HS-27A (cell line): ENCODE measurements around the gene ACVR1.
"Not testable (repeated sequence)": the region's sequence is repeated elsewhere in the genome, so short reads cannot be mapped to it uniquely, and the experiment has no call there.

Source experiments
- DNase-seq: peaks from one replicate; pipeline ENCODE4 v3.0.0-alpha.2; 2012; ENCODE audit warnings: low read depth, missing footprints

The ACVR1 gene

DNA sequence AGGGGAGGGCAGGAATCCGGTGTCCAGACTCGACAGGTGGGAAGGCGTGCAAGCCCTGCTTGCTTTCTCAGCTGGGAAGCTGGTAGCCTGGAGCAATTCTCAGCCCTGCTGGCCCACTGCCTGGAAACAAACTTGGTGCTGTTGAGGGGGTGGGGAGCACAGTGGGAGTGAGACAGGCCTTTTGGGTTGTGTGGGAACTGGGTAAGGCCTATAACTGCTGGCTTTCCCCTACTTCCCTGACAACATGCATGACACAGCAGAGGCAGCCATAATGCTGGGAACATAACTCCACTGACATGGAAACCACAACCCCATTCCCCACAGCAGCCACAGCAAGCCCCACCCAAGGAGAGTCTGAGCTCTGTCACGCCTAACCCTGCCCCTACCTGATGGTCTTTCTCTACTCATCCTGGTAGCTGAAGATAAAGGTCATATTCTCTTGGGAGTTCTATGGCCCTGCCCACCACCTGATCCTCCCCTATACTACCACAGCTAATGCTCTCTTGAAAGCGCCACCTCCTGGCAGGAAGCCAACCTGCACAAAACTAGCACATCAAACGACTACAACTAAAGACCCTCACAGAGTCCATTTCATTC, 124.6 kb downstream of the ACVR1 start:
- DNase-seq = no peak

DNA sequence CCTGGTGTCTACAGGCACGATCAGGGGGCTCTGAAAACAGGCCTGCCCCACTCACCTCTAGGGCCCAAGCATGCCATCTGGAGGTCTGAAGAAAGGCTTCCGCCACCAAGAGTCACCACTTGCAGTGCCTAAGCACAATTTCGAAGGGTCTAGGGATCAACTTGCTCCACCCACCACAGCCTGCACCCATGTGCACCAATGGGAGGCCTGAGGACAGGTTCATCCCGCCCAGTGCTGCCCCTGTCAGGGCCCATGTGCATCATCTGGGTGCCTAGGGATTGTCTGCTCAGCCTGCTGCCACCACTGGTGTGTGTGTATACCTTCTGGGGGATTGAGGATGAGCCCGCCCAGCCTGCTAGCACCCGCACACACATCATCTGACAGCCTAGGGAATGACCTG, 126.4 kb downstream of the ACVR1 start:
- no peak for DNase-seq

DNA sequence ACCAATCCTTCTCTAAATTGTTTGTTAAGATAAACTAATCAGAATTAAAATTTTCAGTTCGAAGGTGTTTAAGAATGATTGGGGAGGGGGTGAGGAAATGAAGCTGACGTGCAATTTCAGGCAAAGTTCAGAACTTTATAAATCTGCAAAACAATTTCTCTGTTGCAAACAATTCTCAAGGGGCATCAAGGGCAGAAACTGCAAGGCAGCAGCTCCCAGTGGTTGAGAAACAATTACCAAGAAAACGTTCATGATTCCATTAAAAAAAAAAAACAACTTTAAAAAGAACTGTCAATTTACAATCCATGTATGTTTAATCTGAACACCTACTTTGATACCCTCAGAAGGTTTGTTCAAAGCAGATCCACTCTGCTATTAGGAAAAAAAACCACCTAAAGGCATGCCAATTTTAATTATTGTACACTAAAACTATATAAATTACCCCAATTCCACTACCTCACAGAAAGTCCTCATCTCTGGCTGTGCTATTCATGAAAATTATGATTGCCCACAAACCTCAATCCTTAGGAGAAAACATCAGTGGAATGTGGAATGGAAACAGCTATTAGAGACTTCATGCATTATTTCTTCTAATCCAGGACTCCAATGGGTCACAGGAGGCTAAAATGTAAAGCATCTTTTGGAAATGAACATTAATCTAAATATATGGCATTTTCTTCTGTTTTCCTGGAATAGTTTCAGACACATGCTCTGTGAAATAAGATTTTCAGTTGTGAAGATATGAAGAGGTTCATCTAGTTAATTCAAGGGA, 127.6 kb downstream of the ACVR1 start:
- no peak for DNase-seq

DNA sequence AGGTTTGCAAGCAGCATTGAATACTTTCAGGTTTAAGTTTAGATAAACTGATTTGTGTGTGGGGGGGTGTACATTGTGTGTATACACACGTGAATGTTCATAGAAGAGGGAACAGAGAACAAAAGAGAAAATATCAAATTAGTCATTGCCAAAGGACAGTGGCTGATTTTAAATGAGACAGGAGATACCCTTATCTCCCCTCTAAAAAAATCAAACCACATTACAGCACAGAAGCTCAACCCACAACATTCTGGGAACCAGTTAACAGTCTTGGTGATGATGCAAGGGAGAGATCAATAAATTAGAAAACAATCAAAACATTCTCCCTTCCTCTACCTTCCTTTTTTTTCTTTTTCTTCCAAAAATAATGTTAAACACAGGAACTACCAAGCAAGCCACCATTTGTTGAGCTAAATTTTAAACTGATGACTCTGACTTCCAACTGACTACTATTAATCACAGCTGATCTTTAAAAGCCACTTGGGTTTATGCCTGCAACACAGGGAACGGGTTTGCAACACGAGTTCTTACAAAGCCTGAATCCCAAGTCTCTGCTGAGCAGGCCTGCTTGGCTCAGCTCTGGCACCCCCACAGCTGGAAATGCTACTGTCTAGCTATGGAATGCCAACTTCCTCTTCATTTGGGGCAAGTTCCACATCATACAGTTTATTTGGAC, 128.3 kb downstream of the ACVR1 start:
- DNase-seq = no peak

DNA sequence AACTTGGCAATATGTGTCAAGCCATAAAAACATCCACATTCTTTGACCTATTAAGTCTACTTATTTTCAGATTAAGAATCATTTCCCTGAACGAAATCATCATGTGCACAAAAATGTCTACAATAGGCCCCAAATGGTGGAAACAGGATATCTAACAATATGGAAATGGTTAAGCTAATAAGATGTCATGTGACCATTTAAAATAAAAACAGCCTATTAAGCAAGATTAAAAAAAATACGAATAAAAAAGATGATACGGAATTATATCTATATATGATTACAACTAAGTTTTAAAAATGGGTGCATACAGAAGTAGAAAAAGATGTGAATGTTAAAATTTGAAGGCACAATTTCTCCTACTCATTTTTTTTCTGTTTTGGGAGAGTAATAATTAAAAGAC, 128.8 kb downstream of the ACVR1 start:
- DNase-seq = no peak

DNA sequence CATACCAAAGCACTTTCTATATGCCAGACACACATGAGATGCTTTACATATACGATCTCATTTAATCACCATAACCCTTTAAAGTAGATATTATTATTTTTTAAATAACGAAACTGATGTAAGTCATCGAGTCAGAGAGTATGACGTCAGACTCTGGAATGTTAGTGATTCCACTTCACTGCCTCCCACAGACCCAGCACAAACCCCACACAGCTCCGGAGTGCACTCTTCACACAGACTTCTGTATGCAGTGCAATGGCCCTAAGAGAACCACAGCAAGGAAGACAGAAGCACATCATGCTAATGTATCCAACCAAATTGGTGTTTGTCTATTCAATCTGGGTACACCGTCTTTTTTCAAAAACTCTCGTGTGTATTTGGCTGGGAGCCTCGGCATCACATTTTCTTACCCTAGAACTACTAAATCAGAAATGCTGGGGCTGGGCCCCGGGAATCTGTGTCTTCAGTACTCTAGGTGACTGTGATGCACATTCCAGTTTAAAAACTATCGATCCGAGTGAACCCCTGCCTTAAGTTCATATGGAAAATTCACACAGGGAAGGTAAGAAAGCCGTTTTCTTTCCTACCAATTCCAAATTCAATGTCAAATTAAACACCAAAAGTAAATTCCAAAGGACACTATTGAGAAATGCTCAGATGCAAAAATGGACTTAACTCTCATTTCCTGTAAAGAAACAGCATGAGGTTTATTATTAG, 129.7 kb downstream of the ACVR1 start:
- no peak for DNase-seq

DNA sequence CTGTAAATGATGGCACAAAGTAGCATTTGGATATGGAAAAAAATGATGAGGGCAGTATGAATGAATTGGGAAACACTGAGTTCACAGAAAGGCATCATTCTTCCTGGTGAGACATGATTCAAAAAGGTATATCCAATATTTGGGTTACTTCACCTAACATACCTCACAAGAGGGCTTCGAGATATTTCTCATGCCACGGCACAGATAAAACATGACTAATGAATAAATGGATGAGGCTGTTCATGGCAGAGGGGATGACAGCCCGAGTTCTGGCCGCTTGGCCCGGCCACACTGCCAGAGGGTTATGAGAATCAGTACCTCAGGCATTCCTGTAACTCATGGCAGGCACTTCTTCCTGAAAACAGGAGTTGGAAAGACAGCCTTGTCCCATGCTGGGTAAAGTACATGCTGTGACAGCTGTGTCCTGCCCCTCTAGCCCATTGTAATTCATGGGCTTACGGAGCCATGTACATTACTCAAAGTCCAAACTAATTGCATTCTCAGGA, 131.5 kb downstream of the ACVR1 start:
- DNase-seq = no peak

DNA sequence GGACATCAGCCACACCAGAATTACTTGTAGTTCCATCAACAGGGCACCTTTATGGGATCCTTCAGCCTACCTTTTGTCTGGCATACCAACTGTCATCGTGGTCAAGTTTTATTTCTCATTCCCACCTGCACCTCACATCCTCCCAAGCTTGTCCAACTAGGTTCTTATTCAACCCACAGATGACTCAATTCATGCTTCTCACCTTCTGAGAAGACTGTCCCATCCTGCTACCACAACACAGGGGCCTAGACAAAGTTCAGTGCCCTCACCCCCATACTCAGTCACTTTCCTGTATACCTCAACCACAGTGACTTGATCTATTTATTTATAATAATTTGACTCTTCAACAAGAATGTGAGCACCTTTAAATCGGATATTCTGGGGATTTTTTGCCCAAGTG, 133.1 kb downstream of the ACVR1 start:
- DNase-seq = no peak

DNA sequence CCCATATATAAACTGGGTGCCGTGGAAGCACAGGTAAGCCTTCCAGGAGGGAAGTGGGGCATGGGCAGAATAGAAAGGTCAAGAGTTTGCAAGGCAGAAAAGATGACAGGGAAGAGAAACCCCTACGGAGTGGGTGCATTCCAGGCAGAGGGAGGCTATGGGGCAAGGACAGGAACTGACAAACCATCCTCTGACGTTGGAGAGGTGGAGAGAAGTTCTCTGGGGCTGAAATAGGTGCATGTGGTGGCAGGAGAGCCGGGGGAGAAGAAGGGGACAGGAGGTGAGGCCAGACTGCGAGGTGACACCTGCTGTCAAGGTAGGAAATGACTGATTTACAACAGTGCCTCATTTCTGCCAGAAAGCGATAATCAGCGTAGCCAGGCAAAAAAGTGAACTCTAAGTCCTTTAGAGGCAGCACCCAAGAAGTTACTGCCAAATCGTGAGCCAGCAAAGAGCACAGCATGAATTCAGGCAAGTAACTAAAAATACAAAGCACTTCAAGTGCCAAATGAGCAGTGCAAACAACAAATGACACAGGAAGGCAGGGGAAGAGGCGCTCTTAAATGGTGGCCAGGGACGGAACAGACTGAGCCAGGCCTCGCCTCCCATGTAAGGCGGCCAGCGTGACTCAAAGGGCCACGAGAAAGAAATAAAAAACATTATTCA, 134.2 kb downstream of the ACVR1 start:
- no peak for DNase-seq

DNA sequence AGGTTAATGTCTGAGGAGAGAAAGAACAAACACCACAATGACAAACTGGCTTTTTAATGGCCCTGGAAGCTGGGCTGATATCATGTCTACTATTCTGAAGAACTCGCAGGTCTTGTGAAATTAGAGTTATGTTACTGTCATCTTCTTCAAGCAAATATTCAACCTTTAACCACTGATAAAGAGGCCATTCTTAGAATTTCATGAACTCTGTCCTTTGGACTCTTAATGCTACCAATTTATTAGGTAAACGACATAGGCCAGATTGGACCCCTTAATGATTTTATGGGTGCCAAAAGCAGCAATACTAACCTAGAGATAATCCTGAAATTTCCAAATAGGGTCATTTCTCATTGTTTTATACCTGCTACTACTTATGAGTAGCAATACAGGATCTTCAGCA, 138.5 kb downstream of the ACVR1 start:
- DNase-seq = no peak

DNA sequence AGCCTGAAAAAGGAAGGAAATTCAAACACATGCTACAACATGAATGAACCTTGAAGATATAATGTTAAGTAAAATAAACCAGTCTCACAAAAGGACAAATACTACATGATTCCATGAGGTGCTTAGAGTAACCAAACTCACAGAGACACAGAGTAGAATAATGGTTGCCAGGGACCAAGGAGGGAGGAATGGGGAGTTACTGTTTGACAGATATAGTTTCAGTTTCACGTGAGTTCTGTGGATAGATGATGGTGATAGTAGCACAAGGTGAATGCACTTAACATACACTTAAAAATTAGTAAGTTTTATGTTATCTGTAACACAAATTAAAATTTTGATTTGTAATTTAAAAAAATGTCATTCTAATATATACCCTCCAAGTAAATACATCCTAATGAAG, 140.6 kb downstream of the ACVR1 start:
- DNase-seq = no peak

DNA sequence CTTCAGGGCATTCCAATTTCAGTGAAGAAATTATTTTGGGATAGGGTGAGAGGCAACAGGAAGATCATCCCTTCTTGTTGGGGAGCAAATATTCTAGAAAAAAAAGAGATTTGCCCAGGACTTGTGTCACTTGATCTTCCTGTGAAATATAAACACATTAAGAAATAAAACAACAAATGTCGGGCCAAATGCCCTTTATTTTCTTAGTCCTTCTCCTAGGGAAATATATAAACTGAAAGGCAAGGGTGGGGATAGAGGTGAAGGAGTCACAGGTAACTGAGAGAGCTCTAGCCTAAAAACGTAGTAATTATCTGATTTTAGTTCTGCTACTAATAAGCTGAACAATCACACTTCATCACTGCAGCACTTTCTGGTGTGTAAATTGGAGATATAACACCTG, 142.9 kb downstream of the ACVR1 start:
- no peak for DNase-seq

DNA sequence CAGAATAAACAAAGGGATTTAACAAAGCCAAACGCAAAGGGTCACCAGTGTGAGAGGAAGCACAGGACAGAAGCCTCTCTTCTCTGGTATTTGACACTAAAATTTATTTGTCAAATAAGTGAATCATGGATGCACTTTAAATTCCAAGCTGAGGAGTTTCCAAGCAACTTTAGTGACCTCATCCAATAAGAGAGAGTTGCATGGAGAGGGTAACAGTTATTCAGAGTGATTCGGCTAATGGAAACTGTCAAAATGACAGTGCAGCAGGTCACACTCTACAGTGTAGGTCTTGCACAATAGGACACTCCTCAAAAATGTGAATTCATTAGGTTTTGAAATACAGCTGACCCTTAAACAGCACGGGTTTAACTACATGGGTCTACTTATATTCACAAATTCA, 143.5 kb downstream of the ACVR1 start:
- DNase-seq = no peak

DNA sequence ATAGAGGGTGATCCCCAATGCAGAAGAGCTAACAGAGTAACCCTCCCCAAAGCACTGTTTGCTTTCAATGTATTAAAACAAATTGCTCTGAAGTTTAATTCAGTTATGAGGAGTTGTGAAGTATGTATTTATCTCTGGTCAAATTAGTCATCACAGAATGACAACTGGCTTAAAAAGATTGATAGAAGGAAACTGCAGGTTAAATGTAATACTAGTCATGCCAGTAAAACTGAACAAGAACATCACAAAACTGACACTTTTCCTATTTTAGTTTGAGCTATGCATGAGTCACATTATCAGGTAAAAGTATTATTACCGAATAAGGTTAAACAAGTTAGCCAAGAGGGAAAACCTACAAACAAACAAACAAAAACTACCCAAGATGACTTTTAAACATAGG, 148.4 kb downstream of the ACVR1 start:
- no peak for DNase-seq

DNA sequence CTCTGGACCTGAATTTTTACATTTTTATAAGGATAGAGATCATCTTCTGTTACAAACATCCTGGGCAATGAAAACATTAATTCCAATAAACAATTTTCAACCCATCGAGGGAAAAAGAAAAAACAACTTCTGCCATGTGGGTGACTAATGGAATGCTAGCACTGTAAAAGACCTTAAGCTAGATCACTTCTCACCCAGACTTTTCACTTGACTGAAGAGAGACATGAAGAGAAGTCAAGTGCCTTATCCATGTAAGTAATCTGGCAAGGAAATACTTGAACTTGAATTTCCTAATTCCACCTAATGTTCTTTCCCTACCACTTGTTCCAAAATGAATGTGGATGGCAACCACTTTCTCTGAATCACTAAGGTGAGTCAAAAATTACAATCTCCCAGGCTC, 149.2 kb downstream of the ACVR1 start:
- no peak for DNase-seq

DNA sequence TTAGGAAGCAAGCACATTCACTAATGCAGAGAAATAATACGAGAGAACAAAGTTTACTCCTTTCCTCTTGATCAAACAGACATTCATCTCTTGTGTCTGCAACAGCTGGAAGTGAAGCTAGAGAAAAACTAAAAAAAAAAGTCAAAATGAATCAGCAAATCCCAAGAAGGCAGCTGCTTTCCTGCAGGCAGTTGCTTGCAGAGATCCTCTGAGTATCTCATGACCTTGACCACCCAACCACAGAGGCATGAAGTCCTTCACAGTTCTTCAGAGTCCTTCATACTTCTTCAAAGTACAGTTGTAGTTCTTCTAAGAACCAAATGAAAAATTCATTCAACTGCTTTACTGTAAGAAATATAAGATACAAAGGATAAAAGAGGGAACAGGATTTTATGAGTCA, 150.3 kb downstream of the ACVR1 start:
- no peak for DNase-seq

DNA sequence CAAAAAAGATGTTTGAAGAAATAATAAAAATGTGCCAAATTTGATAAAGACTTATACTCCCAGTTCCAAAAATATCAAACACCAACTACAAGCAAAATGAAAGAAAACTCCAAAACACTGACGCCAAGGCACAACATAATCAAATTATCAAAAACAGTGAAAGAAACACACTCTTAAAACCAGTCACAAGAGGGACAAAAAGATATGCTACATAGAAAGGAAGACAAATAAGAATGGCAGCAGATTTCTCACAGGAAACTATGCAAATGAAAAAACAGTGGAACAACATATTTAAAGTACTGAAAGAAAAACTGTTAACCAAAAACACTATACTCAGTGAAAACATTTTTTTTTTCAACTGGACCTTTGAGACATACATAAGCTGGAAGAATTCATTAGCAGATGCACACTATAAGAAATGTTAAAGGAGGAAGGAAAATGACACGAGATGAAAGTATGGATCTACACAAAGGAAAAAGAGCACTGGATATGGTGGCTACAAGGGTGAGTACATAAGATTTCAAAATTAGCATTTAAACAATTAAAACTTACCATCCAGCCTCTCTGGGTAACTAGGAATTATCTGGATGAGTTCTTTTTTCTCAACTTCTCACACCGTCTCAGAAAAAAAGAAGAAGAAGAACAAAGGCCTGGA, 153.4 kb downstream of the ACVR1 start:
- no peak for DNase-seq

DNA sequence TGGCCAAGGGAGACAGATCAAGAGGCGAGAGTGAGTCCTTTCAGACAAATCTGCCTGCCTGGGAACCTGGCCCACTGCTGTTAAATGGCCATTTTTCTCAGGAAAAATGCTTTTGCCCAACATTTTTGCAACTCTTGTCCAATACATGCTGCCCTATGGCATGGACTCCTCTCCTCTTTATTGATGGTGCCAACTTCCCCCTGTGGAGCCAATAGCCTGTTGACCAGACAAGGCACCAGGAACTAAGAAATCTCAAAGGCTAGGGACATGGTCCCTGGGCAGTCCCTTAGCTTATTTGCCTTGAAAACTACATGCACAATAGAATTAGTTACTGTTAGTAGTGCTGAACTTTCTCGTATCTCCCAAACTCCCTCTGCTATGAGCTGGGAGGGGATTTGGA, 155.6 kb downstream of the ACVR1 start:
- no peak for DNase-seq

DNA sequence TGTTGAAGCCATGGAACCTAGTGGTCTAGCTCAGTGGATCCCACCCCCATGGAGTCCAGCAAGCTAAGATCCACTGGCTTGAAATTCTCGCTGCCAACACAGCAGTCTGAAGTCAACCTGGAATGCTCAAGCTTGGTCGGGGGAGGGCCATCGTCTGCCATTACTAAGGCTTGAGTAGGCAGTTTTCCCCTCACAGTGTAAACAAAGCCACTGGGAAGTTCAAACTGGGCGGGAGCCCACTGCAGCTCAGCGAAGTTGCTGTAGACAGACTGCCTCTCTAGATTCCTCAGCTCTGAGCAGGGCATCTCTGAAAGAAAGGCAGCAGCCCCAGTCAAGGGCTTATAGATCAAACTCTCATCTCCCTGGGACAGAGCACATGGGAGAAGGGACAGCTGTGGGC, 171.5 kb downstream of the ACVR1 start:
- not testable (repeated sequence) for DNase-seq

DNA sequence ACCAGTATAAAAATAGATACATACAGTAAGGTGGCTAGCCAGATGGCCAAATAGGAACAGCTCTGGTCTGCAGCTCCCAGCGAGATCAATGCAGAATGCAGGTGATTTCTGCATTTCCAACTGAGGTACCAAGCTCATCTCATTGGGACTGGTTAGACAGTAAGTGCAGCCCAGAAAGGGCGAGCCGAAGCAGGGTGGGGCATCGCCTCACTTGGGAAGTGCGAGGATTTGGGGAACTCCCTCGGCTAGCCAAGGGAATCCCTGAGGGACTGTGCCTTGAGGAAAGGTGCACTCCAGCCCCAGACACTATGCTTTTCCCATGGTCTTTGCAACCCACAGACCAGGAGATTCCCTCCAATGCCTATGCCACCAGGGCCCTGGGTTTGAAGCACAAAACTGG, 172.0 kb downstream of the ACVR1 start:
- DNase-seq = not testable (repeated sequence)

DNA sequence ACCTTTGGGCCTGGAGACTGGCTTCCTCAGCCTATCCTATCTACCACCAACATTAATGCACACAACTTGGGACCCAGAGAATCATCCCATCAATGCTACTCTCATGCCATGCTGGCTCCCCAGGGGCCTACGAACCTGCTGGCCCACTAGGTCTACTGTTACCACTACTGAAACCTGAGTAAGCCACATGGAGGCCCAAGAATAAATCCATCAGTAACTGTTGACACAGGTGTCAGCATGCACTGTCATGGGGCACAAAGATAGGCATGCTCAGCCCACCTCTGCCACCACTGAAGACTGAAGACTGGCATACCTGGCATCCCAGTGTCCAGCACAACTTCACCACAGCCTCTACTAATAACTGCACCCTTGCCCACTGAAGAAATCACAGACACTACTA, 176.3 kb downstream of the ACVR1 start:
- no peak for DNase-seq

DNA sequence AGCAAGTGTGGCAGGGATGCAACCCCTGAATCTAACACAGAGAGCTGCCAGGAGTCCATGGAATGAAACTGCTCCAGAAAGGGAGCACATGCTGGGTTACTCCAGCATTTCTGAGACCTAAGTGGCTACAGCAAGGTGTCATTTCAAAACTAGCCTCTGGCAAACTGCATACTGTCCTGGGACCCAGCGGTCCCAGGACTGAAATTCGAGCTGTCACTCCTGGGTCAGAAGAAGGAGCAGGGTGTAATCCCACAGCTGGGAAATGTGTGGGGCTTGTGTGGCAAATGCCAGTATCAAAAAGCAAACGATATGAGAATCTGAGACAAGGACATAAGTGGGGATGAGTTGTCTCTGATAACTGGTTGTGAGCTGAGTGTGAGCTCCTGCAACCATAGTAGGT, 177.1 kb downstream of the ACVR1 start:
- DNase-seq = no peak
